ENCODE data around the gene IER3.
A peak's percentile ranks its signal among the peaks of the same experiment; 100 is the strongest.
"Not testable (repeated sequence)": the region's sequence is repeated elsewhere in the genome, so short reads cannot be mapped to it uniquely, and the experiment has no call there.

Gene IER3

DNA sequence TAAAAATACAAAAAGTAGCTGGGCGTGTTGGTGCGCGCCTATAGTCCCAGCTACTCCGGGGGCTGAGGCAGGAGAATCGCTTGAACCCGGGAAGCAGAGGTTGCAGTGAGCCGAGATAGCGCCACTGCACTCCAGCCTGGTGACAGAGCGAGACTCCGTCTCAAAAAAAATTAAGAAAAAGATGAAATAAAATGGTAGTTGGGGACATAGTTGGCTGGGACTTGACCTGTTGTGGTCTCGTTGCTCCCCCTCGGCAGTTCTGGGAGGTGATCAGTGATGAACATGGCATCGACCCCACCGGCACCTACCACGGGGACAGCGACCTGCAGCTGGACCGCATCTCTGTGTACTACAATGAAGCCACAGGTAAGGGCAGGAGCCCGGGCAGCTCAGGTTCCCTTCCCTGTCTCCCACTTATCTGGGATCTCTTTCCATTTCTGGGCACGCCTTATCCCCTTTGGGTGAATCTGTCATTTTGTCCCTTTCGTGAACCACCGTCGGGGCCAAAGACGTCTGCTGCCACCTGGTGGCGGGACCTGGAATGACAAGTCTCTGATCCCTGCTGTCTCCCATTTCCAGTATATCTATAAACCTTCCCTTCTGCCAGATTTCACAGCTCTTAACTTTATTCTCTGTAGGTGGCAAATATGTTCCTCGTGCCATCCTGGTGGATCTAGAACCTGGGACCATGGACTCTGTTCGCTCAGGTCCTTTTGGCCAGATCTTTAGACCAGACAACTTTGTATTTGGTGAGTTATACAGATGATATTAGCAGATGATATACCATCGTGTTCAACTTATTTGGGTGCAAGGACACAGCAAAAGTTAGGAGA, 21.9 kb downstream of the IER3 start:
- peak; percentile 78 for DNase-seq

DNA sequence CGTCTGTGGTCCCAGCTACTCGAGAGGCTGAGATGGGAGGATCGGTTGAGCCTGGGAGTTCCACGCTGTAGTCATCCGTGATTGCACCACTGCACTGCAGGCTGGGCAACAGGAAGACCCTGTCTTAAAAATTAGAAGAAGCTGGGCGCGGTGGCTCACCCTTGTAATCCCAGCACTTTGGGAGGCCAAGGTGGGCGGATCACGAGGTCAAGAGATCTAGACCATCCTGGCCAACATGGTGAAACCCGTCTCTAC, 22.4 kb downstream of the IER3 start:
- not testable (repeated sequence) for DNase-seq

DNA sequence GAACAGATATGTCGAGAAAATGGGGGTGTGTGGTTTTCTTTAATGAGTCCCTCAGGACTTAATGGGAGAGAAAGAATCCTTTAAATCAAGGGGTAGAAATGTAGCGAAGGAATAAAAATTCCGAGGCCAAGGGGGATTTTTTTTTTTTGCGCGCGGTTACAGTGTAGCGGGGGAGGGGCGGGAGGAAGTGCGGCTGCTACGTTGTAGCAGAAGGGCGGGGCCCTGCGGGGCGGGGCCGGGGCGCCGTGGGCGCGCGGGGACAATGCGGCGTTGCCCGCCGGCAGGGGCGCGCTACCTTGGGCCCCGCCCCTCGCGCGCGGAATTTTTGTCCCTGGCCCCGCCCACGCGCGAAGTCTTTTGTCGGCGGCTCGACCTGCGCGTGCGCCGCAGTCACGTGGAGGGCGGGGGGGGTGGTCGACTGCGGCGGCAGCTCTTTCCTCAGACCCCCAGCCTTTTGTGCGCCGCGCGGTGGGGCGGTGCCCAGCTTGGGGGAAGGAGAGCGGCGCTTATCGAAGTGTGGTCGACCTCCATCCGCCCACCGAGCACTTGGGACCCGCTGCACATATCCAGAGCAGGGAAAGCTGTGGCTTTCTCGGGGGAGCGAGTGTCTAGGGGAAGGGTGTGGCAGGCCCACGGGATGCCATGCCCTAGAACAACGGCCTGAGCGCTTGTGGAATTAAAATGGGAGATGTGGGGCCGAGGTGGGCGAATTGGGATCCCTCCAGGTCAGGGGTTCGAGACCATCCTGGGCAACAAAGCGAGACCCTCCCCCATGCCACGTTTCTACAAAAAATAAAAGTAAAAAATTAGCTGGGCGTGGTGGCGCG, 22.9 kb downstream of the IER3 start:
- DNase-seq, result peak; percentile 76 to 83

DNA sequence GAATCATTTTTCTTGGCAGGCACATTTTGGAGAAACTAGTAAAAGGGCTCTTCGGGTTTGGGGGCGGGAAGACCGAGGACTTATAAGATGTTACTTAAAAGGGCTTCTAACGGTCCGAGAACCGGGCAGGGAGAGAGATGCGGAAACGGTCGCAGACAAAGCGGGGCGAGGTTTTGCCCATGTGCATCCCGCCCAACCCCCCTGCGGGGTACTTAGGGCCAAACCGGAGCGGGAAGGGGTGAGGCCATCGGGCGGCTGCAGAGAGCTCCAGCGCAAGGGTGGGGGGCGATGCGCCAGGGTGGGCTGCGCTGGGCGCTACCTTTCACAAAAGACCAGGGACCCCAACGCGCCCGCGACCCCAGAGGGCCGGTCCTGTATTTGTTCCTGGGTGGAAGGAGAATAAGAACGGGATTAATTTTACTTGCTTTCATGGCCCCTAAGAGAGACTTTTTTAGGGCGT, 23.6 kb downstream of the IER3 start:
- peak; percentile 53 to 58 for DNase-seq

- peak; percentile 96 to 98 for DNase-seq
These were observed 24.3 kb downstream of the IER3 start, which contains the start of gene TUBB for GRCh38 chr6:30719791-30720737. Gene TUBB (plus strand): TSS chr6:30720352. CDS start chr6:30720507, 155 bp downstream.

DNA sequence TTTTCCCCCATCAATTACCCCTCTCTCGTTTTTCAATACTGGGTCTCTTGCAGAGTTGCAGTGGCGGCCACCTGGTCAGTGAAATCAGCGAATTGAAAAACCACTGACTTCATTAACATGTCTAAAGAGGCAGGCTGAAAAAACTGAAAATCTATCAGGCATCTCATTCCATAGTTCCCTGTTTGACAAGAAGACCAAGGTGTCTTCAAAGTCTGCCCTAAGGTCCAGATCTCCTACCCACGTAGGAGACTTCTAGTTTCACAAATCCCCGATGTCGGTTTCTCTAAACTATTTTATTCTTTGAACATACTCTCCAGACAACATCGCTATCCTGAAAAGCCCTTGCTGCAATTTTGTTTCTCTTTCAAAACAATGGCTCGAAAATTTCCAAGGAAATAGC, 25.0 kb downstream of the IER3 start:
- DNase-seq, result no peak

DNA sequence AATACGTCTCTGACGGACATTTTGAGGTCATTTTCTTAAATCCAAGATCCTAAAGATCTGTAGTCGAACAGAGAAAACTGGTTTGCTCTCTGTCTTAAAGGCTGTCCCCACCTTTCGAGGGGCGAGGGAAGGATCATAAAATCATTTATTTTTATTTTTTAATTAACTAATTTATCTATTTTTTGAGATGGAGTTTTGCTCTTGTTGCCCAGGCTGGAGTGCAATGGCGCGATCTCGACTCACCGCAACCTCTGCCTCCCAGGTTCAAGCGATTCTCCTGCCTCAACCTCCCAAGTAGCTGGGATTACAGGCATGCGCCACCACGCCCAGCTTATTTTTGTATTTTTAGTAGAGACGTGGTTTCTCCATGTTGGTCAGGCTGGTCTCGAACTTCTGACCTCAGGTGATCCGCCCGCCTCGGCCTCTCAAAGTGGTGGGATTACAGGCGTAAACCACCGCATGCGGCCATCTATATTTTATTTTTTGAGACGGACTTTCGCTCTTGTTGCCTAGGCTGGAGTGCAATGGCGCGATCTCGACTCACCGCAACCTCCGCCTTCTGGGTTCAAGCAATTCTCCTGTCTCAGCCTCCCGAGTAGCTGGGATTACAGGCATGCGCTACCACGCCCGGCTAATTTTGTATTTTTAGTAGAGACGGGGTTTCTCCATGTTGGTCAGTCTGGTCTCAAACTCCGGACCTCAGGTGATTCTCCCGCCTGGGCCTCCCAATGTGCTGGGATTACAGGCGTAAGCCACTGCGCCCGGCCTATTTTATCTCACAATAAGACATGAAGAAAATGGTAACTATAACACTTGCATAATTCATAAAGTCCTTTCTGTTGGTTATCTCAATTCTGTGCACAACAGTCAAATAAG, 26.3 kb downstream of the IER3 start:
- not testable (repeated sequence) for DNase-seq

- DNase-seq, result peak; percentile 100
These were observed 27.1 kb downstream of the IER3 start, which contains the start of gene MDC1 for GRCh38 chr6:30717129-30717844. Gene MDC1 (minus strand): TSS chr6:30717281. CDS start chr6:30715175, 2,106 bp downstream.

GRCh38 chr6:30716879-30717128, 27.5 kb downstream of the IER3 start:
- DNase-seq, result no peak

GRCh38 chr6:30714263-30714662, 30.1 kb downstream of the IER3 start:
- no peak for DNase-seq

DNA sequence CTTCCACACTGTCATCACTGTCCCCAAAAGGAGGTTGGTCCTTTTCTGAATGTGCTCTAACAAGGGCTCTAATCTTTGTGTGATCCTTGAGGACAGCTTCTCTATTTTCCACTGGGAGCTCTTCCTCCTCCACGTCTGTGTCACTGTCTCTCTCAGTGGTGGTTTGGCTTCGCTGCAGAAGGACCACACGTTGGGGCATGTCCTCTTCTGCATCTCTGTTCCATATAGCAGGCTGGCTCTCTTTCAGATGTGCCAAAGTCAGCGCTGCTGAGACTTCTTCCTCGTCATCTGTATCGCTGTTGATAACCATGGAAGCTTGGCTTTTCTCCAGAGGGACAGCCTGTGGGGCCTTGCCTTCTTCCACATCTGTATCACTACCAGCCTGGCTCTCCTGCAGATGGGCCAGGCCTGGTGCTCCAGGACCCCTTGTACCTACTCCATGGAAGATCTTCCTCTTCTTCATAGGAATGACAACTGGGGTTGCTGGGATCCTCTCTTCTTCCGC, 31.9 kb downstream of the IER3 start:
- DNase-seq, result no peak

DNA sequence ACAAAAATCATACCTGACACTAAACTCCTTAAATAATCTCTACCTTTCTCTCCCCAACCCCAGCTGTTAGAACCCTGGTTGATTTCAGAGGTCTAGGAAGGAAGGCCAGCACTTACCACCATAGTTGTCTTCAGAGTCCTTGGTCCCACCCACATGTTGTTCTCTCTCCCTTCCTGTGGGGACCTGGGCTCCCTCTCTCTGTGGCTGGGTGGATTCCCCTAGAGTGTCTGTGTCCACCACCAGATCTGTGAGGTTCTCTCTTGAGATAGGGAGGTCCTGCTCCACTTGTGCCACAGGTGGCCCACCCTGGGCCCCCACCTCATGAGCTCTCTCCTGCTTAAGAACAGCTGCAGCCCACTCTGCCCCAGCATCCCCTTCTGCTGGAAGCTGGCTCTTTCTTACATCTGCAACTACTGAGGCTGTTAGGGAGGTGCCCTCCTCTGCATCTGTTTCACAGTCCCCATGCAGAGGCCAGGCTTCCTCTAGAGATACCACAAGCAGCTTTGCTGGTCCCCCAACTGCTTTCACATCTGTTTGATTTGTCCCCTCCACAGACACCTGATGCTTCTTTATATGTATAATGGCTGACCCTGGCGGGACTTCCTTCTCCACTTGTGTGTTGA, 32.5 kb downstream of the IER3 start:
- no peak for DNase-seq

- DNase-seq, result no peak
These were observed 35.1 kb downstream of the IER3 start for GRCh38 chr6:30709101-30709868.

- no peak for DNase-seq
These were observed 37.0 kb downstream of the IER3 start for GRCh38 chr6:30707281-30707850.

GRCh38 chr6:30705620-30706019, 38.7 kb downstream of the IER3 start:
- DNase-seq, result no peak

GRCh38 chr6:30703821-30704220, 40.5 kb downstream of the IER3 start:
- no peak for DNase-seq

DNA sequence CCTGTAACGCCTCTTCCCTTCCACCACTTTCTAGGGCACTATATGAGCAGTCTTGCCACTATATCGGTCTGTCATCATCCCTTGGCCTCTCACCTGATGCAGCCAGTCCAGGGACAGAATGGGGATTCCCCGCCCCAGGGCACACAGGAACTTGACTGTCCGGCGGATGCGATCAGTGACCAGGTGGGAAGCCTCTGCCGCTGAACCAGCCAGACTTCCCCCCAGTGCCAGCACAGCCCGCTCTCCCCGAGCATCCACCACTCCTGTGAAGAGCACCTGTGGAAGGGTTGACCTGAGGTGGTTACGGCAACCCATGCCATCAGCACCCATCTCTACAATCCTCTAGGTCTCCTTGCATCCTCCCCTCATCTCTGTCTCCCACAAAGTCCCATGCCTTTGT, 41.3 kb downstream of the IER3 start:
- no peak for DNase-seq

DNA sequence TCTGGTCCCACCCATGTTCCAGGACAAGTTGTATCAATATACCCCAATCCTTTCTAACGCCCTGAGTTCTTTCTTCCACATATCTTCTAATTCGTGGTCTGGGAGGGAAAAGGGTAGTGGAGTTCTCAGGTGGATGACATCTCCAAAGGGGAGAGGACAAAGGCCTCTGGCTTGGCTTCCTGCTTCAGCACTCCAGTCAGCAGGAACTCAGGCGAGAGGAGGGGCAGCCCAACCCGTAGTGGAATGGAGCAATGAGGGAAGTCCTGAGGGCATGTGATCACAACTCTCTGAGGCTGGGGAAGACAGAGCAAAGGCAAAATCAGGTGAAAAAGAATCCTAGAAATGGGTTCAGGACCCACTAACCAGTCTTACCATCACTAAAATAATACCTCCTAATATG, 44.0 kb downstream of the IER3 start:
- DNase-seq, result no peak

GRCh38 chr6:30696432-30696831, 47.9 kb downstream of the IER3 start:
- DNase-seq, result no peak
